Nephron (organoid): ENCODE results near the gene IFIH1.

Experiments used
- H3K27ac Mint-ChIP-seq, 3 experiments: 2 replicates each; pipeline ENCODE4 v1.8.0; 2020; ENCODE audit warnings: mixed read lengths in 3 of 3, mild to moderate bottlenecking in 2 of 3, moderate library complexity in 1 of 3
- H3K27me3 Mint-ChIP-seq: 2 replicates; pipeline ENCODE4 v1.8.0; 2021; ENCODE audit warnings: low read depth, mild to moderate bottlenecking, moderate library complexity, mixed read lengths
- H3K36me3 Mint-ChIP-seq: 2 replicates; pipeline ENCODE4 v1.8.0; 2020; ENCODE audit warnings: low read depth, mixed read lengths
- H3K4me1 Mint-ChIP-seq: 2 replicates; pipeline ENCODE4 v1.8.0; 2020; ENCODE audit warnings: mixed read lengths
- H3K4me3 Mint-ChIP-seq, 3 experiments: 2 replicates each; pipeline ENCODE4 v1.8.0; 2020; ENCODE audit warnings: mild to moderate bottlenecking in 3 of 3, mixed read lengths in 3 of 3, moderate library complexity in 2 of 3
- H3K9me3 Mint-ChIP-seq: 2 replicates; pipeline ENCODE4 v1.8.0; 2020; ENCODE audit warnings: mixed read lengths
- CTCF ChIP-seq, 3 experiments: fragments of 200-600 bp; sonication (generic); IDR thresholded peaks; one replicate each; pipeline ENCODE4 v1.5.0; 2021; ENCODE audit warnings: antibody characterized with exemption in 3 of 3; ENCODE audit not compliant: unreplicated experiment in 3 of 3

Gene IFIH1

GRCh38 chr2:162234620-162235462, 83.6 kb downstream of the IFIH1 start:
- Mint-ChIP-seq H3K4me1 (peaks cover 7% of the 10 kb centered on the region), H3K4me3 (no peak overlapping the region), H3K27me3 (no peaks in the 10 kb centered on the region), H3K27ac (no peak overlapping the region), H3K9me3 (peaks cover 8% of the 10 kb centered on the region), H3K36me3 (peaks cover 60% of the 10 kb centered on the region)
- no peak for TF ChIP-seq CTCF (IDR thresholded peaks at IDR 0.05; ENCODE audit: unreplicated experiment in 3 of 3)

- Mint-ChIP-seq H3K27me3 (no peaks in the 10 kb centered on the region), H3K27ac (no peak overlapping the region), H3K4me3 (no peak overlapping the region), H3K4me1 (peaks cover 7% of the 10 kb centered on the region), H3K9me3 (peaks cover 8% of the 10 kb centered on the region), H3K36me3 (peaks cover 47% of the 10 kb centered on the region)
- TF ChIP-seq CTCF (IDR thresholded peaks at IDR 0.05; ENCODE audit: unreplicated experiment in 3 of 3), result no peak
Observed at GRCh38 chr2:162233197-162233596, 85.3 kb downstream of the IFIH1 start.

- peaks cover 10% of the 10 kb centered on the region for H3K4me1 Mint-ChIP-seq
- no peak overlapping the region for H3K27ac Mint-ChIP-seq
- H3K27me3 Mint-ChIP-seq, result no peaks in the 10 kb centered on the region
- peaks cover 8% of the 10 kb centered on the region for H3K9me3 Mint-ChIP-seq
- TF ChIP-seq CTCF (IDR thresholded peaks at IDR 0.05; ENCODE audit: unreplicated experiment in 3 of 3), result no peak
- no peak overlapping the region for H3K4me3 Mint-ChIP-seq
- H3K36me3 Mint-ChIP-seq, result peaks cover 42% of the 10 kb centered on the region
Observed at GRCh38 chr2:162232671-162233070, 85.8 kb downstream of the IFIH1 start.

GRCh38 chr2:162232027-162232426, 86.5 kb downstream of the IFIH1 start:
- Mint-ChIP-seq H3K4me1 (peaks cover 16% of the 10 kb centered on the region), H3K4me3 (no peak overlapping the region), H3K27ac (no peak overlapping the region), H3K36me3 (peaks cover 36% of the 10 kb centered on the region), H3K9me3 (peaks cover 8% of the 10 kb centered on the region), H3K27me3 (no peaks in the 10 kb centered on the region)
- TF ChIP-seq CTCF (IDR thresholded peaks at IDR 0.05; ENCODE audit: unreplicated experiment in 3 of 3), result no peak

- peaks cover 25% of the 10 kb centered on the region for H3K36me3 Mint-ChIP-seq
- no peak overlapping the region for H3K27ac Mint-ChIP-seq
Observed at GRCh38 chr2:162230761-162231160, 87.7 kb downstream of the IFIH1 start.

More at GRCh38 chr2:162230761-162231160, 87.7 kb downstream of the IFIH1 start:
- Mint-ChIP-seq H3K4me3 (no peak overlapping the region), H3K9me3 (peaks cover 2% of the 10 kb centered on the region), H3K4me1 (peaks cover 16% of the 10 kb centered on the region), H3K27me3 (no peaks in the 10 kb centered on the region)
- TF ChIP-seq CTCF (IDR thresholded peaks at IDR 0.05; ENCODE audit: unreplicated experiment in 3 of 3), result no peak
